Colonic mucosa (tissue), 4 donors: ENCODE results near the gene LLCFC1. TPM values are rescaled to one million over a fixed set of nuclear protein-coding genes. Genes with fewer than 3 reads are reported as not detected.

ENCODE experiments used
- DNase-seq: peaks from one replicate; pipeline ENCODE4 v3.0.0-alpha.2; 2020
- H3K27ac ChIP-seq: fragments of 200-600 bp; one replicate; pipeline ENCODE4 v1.8.0; 2021
- H3K27me3 ChIP-seq: fragments of 200-600 bp; one replicate; pipeline ENCODE4 v1.8.0; 2021
- H3K36me3 ChIP-seq: fragments of 200-600 bp; one replicate; pipeline ENCODE4 v1.8.0; 2021
- H3K4me1 ChIP-seq: fragments of 200-600 bp; one replicate; pipeline ENCODE4 v1.8.0; 2021; ENCODE audit warnings: mild to moderate bottlenecking
- H3K4me3 ChIP-seq: fragments of 200-600 bp; one replicate; pipeline ENCODE4 v1.8.0; 2021
- H3K9ac ChIP-seq, 2 donors: one replicate each; pipeline ENCODE4 v1.7.0; 2013; ENCODE audit warnings: control low read depth in 2 of 2, low read depth in 2 of 2, low read length in 2 of 2
- H3K9me3 ChIP-seq: fragments of 200-600 bp; one replicate; pipeline ENCODE4 v1.8.0; 2021
- CTCF ChIP-seq: fragments of 200-600 bp; IDR thresholded peaks from one replicate; pipeline ENCODE4 v1.8.0; 2022; ENCODE audit warnings: antibody characterized with exemption, mild to moderate bottlenecking
- intact Hi-C: fragments of 100-400 bp; cut with DNase I; formaldehyde crosslinking; loops from one replicate; pipeline ENCODE4 v1.14.1; 2022
- total RNA-seq, 2 donors: library from RNA; stranded (reverse); fragmentation: NEBNext Ultra II Directional in 1 of 2; extraction: Animal tissue kit (Norgen Biotek cat#: 25700) in 1 of 2; gene quantifications; one replicate each; pipeline ENCODE4 v1.2.1, GENCODE V29; 2021
- donor health status: healthy.
- donor health status: DM: no; HTN: no; CAD: no.
- donor health status: DM: no; HTN: no; CAD: no.

The LLCFC1 gene
- not detected for total RNA-seq

- Histone ChIP-seq H3K4me1 (no peaks in the 10 kb centered on the region), H3K27me3 (no peaks in the 10 kb centered on the region), H3K36me3 (no peaks in the 10 kb centered on the region), H3K9me3 (no peaks in the 10 kb centered on the region), H3K27ac (no peak within 1 kb of the TSS), H3K4me3 (no peak within 1 kb of the TSS), H3K9ac (no peak within 1 kb of the TSS)
- TF ChIP-seq CTCF: no peak
- DNase-seq: no peak
- intact Hi-C loops: no loop called here
Measured at GRCh38 chr7:142939226-142939910, at the start of gene LLCFC1. TSS of gene LLCFC1 (plus strand) at chr7:142939484. CDS start at chr7:142939622, 138 bp downstream.

- DNase-seq: no peak
- TF ChIP-seq CTCF: no peak
Measured at GRCh38 chr7:142889816-142890215, 49.5 kb upstream of the LLCFC1 start.

GRCh38 chr7:142890874-142891485 is 48.3 kb upstream of the LLCFC1 start:
- H3K36me3 ChIP-seq: no peaks in the 10 kb centered on the region
- no peak overlapping the region for H3K27ac ChIP-seq
- no peaks in the 10 kb centered on the region for H3K9me3 ChIP-seq
- intact Hi-C loops: no loop called here
- no peak for TF ChIP-seq CTCF
- no peak overlapping the region for H3K4me3 ChIP-seq
- H3K27me3 ChIP-seq: no peaks in the 10 kb centered on the region
- no peak overlapping the region for H3K9ac ChIP-seq
- H3K4me1 ChIP-seq: no peaks in the 10 kb centered on the region
- no peak for DNase-seq

More at GRCh38 chr7:142889816-142890215, 49.5 kb upstream of the LLCFC1 start:
- H3K27ac ChIP-seq: no peak overlapping the region
- no peaks in the 10 kb centered on the region for H3K36me3 ChIP-seq
- no peaks in the 10 kb centered on the region for H3K4me1 ChIP-seq
- no peaks in the 10 kb centered on the region for H3K9me3 ChIP-seq
- no peak overlapping the region for H3K4me3 ChIP-seq
- H3K9ac ChIP-seq: no peak overlapping the region
- intact Hi-C loops: no loop called here
- no peaks in the 10 kb centered on the region for H3K27me3 ChIP-seq

DNA sequence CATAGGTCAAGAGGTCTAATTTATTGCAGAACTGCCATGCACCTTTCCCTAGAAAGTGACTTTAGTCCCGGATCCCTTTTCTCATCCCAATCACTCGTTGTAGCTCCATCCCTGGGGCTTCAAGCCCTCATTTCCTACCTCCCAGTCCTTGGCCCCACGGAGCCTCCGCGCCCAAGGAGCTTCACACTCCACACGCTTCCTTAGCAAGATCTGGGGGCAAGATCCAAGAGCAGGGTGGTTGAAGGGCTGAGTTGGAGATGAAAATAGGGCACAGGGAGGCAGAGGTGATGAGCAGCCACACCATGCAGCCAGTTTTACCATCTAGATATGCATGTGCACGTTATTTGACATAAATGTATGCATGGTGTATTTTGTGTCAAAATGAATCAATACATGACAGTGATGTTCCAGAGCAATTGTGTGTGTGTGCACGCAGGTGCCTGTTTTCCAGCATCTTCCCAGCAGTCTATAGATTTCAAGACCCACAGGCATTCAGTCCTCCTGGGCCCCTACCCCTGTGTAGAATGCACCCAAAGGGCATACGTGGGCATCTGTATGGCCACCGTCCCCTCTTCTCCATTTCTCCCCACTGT is 47.7 kb upstream of the LLCFC1 start:
- H3K9ac ChIP-seq: no peak overlapping the region
- TF ChIP-seq CTCF: no peak
- H3K9me3 ChIP-seq: no peaks in the 10 kb centered on the region
- intact Hi-C loops: no loop called here
- H3K4me1 ChIP-seq: no peaks in the 10 kb centered on the region
- no peaks in the 10 kb centered on the region for H3K36me3 ChIP-seq
- H3K27ac ChIP-seq: no peak overlapping the region
- DNase-seq: no peak
- H3K4me3 ChIP-seq: no peak overlapping the region
- no peaks in the 10 kb centered on the region for H3K27me3 ChIP-seq

GRCh38 chr7:142892951-142893350 is 46.3 kb upstream of the LLCFC1 start:
- H3K9ac ChIP-seq: no peak overlapping the region
- H3K27ac ChIP-seq: no peak overlapping the region
- H3K4me3 ChIP-seq: no peak overlapping the region
- no peak for TF ChIP-seq CTCF
- intact Hi-C loops: no loop called here
- no peaks in the 10 kb centered on the region for H3K36me3 ChIP-seq
- DNase-seq: no peak
- no peaks in the 10 kb centered on the region for H3K27me3 ChIP-seq
- H3K9me3 ChIP-seq: no peaks in the 10 kb centered on the region
- no peaks in the 10 kb centered on the region for H3K4me1 ChIP-seq
